ENCODE results near the gene CNTLN.

DNA sequence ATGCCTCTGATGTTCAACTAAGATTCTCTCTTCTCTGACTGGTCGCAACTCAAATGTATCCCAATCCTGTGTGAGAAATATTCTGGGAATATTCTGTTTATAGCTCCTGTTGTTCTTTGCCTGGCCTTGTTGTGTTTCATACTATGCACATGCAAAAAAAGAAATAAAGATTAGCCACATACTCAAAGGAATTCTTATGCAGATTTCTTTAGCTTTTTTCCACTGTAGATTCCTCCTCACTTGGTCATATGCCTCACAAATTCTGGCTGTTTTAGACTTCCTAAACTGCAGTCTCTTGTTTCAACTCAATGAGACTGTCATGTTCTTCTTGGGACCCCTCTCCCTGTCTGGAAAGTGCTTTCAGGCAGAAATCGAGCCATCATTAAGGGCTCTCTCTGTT lies 226.5 kb downstream of the CNTLN start:
- TF ChIP-seq, protein P1, sequence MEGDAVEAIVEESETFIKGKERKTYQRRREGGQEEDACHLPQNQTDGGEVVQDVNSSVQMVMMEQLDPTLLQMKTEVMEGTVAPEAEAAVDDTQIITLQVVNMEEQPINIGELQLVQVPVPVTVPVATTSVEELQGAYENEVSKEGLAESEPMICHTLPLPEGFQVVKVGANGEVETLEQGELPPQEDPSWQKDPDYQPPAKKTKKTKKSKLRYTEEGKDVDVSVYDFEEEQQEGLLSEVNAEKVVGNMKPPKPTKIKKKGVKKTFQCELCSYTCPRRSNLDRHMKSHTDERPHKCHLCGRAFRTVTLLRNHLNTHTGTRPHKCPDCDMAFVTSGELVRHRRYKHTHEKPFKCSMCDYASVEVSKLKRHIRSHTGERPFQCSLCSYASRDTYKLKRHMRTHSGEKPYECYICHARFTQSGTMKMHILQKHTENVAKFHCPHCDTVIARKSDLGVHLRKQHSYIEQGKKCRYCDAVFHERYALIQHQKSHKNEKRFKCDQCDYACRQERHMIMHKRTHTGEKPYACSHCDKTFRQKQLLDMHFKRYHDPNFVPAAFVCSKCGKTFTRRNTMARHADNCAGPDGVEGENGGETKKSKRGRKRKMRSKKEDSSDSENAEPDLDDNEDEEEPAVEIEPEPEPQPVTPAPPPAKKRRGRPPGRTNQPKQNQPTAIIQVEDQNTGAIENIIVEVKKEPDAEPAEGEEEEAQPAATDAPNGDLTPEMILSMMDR (IDR thresholded peaks at IDR 0.05), result no peak
- TF ChIP-seq POLR2A (IDR thresholded peaks at IDR 0.05; ENCODE audit: low read length), result no peak
- TF ChIP-seq, protein P2, sequence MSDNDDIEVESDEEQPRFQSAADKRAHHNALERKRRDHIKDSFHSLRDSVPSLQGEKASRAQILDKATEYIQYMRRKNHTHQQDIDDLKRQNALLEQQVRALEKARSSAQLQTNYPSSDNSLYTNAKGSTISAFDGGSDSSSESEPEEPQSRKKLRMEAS (IDR thresholded peaks at IDR 0.05), result no peak
- no peak for TF ChIP-seq FOXS1 (CRISPR knock-in tag; IDR thresholded peaks at IDR 0.05)
